Stimulated activated naive CD8-positive, alpha-beta T cell treated with anti-CD3 and anti-CD28 coated beads, Interleukin-15, Interleukin-2, amounts not matched to agents 100 U/mL and 50 U/mL, for 24 hours (primary cell): ENCODE measurements around the gene SLC22A16.
"Not testable (repeated sequence)": the region's sequence is repeated elsewhere in the genome, so short reads cannot be mapped to it uniquely, and the experiment has no call there.

Experiments used
- ATAC-seq: fragments of 150-1000 bp; cut with Tn5 transposase; one replicate; pipeline ENCODE4 v1.10.0; 2021
- DNase-seq: peaks from one replicate; pipeline ENCODE4 v3.0.0; 2021

Gene SLC22A16

GRCh38 chr6:110476046-110476849 is at the start of gene SLC22A16:
Gene SLC22A16 (minus strand): TSS chr6:110476613. CDS start chr6:110476574, 39 bp downstream.
- DNase-seq (peak; percentile 7), ATAC-seq (peak; percentile 28)

- no peak for ATAC-seq
- DNase-seq: no peak
Observed at GRCh38 chr6:110525001-110525400, 48.6 kb upstream of the SLC22A16 start.

- DNase-seq (no peak), ATAC-seq (no peak)
Observed at GRCh38 chr6:110524305-110524704, 47.9 kb upstream of the SLC22A16 start.

- no peak for DNase-seq
- ATAC-seq: peak; percentile 32
Observed at GRCh38 chr6:110523451-110524021, 47.1 kb upstream of the SLC22A16 start.

- no peak for ATAC-seq
- DNase-seq: no peak
Observed at GRCh38 chr6:110522427-110522826, 46.0 kb upstream of the SLC22A16 start.

- DNase-seq: no peak
- ATAC-seq: no peak
Observed at GRCh38 chr6:110520992-110521543, 44.7 kb upstream of the SLC22A16 start.

- no peak for DNase-seq
- no peak for ATAC-seq
Observed at GRCh38 chr6:110520209-110520965, 44.0 kb upstream of the SLC22A16 start.

GRCh38 chr6:110517601-110518281 is 41.3 kb upstream of the SLC22A16 start:
- DNase-seq: no peak
- no peak for ATAC-seq

GRCh38 chr6:110517034-110517433 is 40.6 kb upstream of the SLC22A16 start:
- ATAC-seq (no peak), DNase-seq (no peak)

- DNase-seq: no peak
- no peak for ATAC-seq
Observed at GRCh38 chr6:110514818-110515217, 38.4 kb upstream of the SLC22A16 start.

GRCh38 chr6:110512991-110513390 is 36.6 kb upstream of the SLC22A16 start:
- ATAC-seq (no peak), DNase-seq (no peak)

- not testable (repeated sequence) for ATAC-seq, DNase-seq
Observed at GRCh38 chr6:110512549-110512948, 36.1 kb upstream of the SLC22A16 start.

- DNase-seq: no peak
- ATAC-seq: no peak
Observed at GRCh38 chr6:110511401-110511800, 35.0 kb upstream of the SLC22A16 start.

- DNase-seq: no peak
- no peak for ATAC-seq
Observed at GRCh38 chr6:110509617-110510241, 33.3 kb upstream of the SLC22A16 start.

GRCh38 chr6:110504891-110505290 is 28.5 kb upstream of the SLC22A16 start:
- ATAC-seq, DNase-seq: not testable (repeated sequence)

- no peak for ATAC-seq
- no peak for DNase-seq
Observed at GRCh38 chr6:110495949-110496348, 19.5 kb upstream of the SLC22A16 start.

GRCh38 chr6:110493253-110493800 is 16.9 kb upstream of the SLC22A16 start:
- ATAC-seq (no peak), DNase-seq (no peak)

GRCh38 chr6:110492584-110492983 is 16.2 kb upstream of the SLC22A16 start:
- DNase-seq: no peak
- peak; percentile 9 for ATAC-seq

- no peak for DNase-seq
Observed at GRCh38 chr6:110491644-110492317, 15.4 kb upstream of the SLC22A16 start.

GRCh38 chr6:110491299-110491643 is 14.9 kb upstream of the SLC22A16 start:
- ATAC-seq: no peak

More at GRCh38 chr6:110491644-110492317, 15.4 kb upstream of the SLC22A16 start:
- peak; percentile 36 for ATAC-seq

GRCh38 chr6:110490110-110490509 is 13.7 kb upstream of the SLC22A16 start:
- ATAC-seq: no peak
- DNase-seq: no peak

More at GRCh38 chr6:110491299-110491643, 14.9 kb upstream of the SLC22A16 start:
- DNase-seq: no peak
